ENCODE results near the gene NAGLU.
A peak's percentile ranks its signal among the peaks of the same experiment; 100 is the strongest.
"Not testable (repeated sequence)": the region's sequence is repeated elsewhere in the genome, so short reads cannot be mapped to it uniquely, and the experiment has no call there.

The NAGLU gene

GRCh38 chr17:42544874-42545283 lies 8.8 kb downstream of the NAGLU start:
- DNase-seq (ENCODE audit: low read depth in 2 of 2) = no peak

GRCh38 chr17:42545755-42546505 lies 9.9 kb downstream of the NAGLU start:
- DNase-seq (ENCODE audit: low read depth in 2 of 2) = not testable (repeated sequence)

GRCh38 chr17:42547001-42547461 lies 11.0 kb downstream of the NAGLU start:
- DNase-seq (ENCODE audit: low read depth in 2 of 2) = no peak

GRCh38 chr17:42547698-42548069 lies 11.6 kb downstream of the NAGLU start:
- no peak for DNase-seq (ENCODE audit: low read depth in 2 of 2)

- peak; percentile 75 to 76 for DNase-seq (ENCODE audit: low read depth in 2 of 2)
These were observed 12.2 kb downstream of the NAGLU start for GRCh38 chr17:42548070-42548837.

- DNase-seq (ENCODE audit: low read depth in 2 of 2) = no peak
These were observed 13.1 kb downstream of the NAGLU start for GRCh38 chr17:42548993-42549755.

GRCh38 chr17:42552736-42553135 lies 16.7 kb downstream of the NAGLU start, which contains the start of gene HSD17B1:
HSD17B1 (plus strand) TSS chr17:42552923; CDS start chr17:42552934, 11 bp downstream.
- not testable (repeated sequence) for DNase-seq (ENCODE audit: low read depth in 2 of 2)

- no peak for DNase-seq (ENCODE audit: low read depth in 2 of 2)
These were observed 17.2 kb downstream of the NAGLU start for GRCh38 chr17:42553161-42553818.

- DNase-seq (ENCODE audit: low read depth in 2 of 2) = no peak
These were observed 17.8 kb downstream of the NAGLU start for GRCh38 chr17:42553866-42554249.

GRCh38 chr17:42554250-42555121 lies 18.4 kb downstream of the NAGLU start:
- peak in 1 of 2 donors; percentile 67 for DNase-seq (ENCODE audit: low read depth in 2 of 2)

GRCh38 chr17:42555122-42555622 lies 19.1 kb downstream of the NAGLU start:
- DNase-seq (ENCODE audit: low read depth in 2 of 2) = no peak

GRCh38 chr17:42555961-42556617 lies 20.0 kb downstream of the NAGLU start:
- DNase-seq (ENCODE audit: low read depth in 2 of 2) = not testable (repeated sequence)

- DNase-seq (ENCODE audit: low read depth in 2 of 2) = no peak
These were observed 23.0 kb downstream of the NAGLU start for GRCh38 chr17:42559075-42559474.

GRCh38 chr17:42560246-42560645 lies 24.2 kb downstream of the NAGLU start:
- DNase-seq (ENCODE audit: low read depth in 2 of 2) = no peak

GRCh38 chr17:42561897-42562387 lies 25.9 kb downstream of the NAGLU start, which contains the start of gene COASY:
COASY (plus strand) TSS chr17:42562148; CDS start chr17:42562623, 475 bp downstream.
- peak; percentile 86 to 91 for DNase-seq (ENCODE audit: low read depth in 2 of 2)

- no peak for DNase-seq (ENCODE audit: low read depth in 2 of 2)
These were observed 26.5 kb downstream of the NAGLU start for GRCh38 chr17:42562388-42563142.

- no peak for DNase-seq (ENCODE audit: low read depth in 2 of 2)
These were observed 27.1 kb downstream of the NAGLU start for GRCh38 chr17:42563143-42563509.

- DNase-seq (ENCODE audit: low read depth in 2 of 2) = no peak
These were observed 27.5 kb downstream of the NAGLU start for GRCh38 chr17:42563543-42563942.

GRCh38 chr17:42563950-42564349 lies 27.9 kb downstream of the NAGLU start:
- DNase-seq (ENCODE audit: low read depth in 2 of 2) = no peak
